ENCODE results near the gene KSR2. TPM values are rescaled to one million over a fixed set of nuclear protein-coding genes. Genes with fewer than 3 reads are reported as not detected.

The KSR2 gene
- total and polyA plus RNA-seq, 10 of the 15 experiments (the other 5 are each of a cell fraction or from before 2014, with no cell fraction given), result under 0.01 to 1.5 (median 0.01) TPM; not detected in 3

DNA sequence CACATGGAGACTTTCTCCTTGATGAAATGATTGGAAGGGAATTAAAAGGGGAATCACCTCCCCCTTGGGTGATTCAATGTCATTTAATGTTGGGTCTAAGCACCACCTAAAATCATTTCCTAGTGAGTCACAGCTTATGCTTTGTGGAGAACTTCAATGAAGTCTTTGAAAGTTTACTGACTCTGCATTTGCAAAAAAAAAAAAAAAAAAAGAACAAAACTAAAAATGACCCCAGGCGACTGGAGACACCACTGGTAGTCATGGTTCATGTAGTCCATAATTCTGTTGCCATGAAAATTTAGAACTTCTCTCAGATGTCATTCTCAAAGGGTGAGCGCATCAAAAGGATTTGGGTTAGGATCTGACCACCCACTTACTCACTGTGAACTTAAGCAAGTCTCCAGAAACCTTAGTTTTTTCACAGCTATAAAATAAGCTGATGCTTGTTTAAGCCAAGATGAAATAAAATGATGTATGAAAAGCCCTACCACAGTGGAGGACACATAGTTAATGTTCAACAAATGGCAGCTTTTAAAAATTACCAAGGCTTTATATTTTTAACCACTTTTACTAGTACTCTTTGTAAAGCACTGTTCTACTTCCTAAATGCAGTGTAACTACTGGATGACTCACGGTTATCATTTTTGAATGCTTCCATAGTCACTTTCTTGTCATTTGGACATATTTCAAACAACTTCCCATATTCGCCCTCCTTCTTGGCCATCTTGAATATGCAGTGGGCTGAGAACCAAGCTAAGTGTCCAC lies 18.1 kb upstream of the KSR2 start (continued):
- TF ChIP-seq, protein P1, sequence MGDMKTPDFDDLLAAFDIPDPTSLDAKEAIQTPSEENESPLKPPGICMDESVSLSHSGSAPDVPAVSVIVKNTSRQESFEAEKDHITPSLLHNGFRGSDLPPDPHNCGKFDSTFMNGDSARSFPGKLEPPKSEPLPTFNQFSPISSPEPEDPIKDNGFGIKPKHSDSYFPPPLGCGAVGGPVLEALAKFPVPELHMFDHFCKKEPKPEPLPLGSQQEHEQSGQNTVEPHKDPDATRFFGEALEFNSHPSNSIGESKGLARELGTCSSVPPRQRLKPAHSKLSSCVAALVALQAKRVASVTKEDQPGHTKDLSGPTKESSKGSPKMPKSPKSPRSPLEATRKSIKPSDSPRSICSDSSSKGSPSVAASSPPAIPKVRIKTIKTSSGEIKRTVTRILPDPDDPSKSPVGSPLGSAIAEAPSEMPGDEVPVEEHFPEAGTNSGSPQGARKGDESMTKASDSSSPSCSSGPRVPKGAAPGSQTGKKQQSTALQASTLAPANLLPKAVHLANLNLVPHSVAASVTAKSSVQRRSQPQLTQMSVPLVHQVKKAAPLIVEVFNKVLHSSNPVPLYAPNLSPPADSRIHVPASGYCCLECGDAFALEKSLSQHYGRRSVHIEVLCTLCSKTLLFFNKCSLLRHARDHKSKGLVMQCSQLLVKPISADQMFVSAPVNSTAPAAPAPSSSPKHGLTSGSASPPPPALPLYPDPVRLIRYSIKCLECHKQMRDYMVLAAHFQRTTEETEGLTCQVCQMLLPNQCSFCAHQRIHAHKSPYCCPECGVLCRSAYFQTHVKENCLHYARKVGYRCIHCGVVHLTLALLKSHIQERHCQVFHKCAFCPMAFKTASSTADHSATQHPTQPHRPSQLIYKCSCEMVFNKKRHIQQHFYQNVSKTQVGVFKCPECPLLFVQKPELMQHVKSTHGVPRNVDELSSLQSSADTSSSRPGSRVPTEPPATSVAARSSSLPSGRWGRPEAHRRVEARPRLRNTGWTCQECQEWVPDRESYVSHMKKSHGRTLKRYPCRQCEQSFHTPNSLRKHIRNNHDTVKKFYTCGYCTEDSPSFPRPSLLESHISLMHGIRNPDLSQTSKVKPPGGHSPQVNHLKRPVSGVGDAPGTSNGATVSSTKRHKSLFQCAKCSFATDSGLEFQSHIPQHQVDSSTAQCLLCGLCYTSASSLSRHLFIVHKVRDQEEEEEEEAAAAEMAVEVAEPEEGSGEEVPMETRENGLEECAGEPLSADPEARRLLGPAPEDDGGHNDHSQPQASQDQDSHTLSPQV (IDR thresholded peaks at IDR 0.05), result no peak

DNA sequence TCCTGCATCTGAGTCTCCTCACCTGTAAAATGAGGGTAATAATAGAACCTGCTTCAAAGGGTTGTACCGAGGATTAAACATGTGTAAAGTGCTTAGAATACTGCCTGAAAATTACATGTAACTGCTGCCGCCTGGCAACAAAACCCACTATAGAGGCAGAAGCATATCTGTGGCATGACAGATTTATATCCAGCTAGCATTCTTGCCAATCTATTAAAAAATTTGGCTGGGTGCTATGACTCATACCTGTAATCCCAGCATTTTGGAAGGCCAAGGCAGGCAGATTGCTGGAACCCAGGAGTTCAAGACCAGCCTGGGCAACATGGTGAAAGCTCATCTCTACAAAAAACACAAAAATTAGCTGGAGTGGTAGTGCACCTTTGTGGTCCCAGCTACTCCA lies 16.4 kb upstream of the KSR2 start:
- H2AFZ ChIP-seq (ENCODE audit: control insufficient read depth, low read depth, low read length), result no peak overlapping the region

More for the DNA sequence above, 16.4 kb upstream of the KSR2 start:
- ATAC-seq (no peak), DNase-seq (ENCODE audit: low read depth, low spot score) (no peak), FAIRE-seq (no peak)
- WGBS (ENCODE audit: insufficient coverage, insufficient replicate concordance, low lambda C conversion rate, missing lambda C conversion rate), result 72% methylated on average over 2 of the region's 2 CpGs
- ChIA-PET CTCF (interaction anchor here (0.7 kb wide), 1 partner anchor 88 kb away, joined by 3 read pairs; no protein-coding TSS in a partner anchor), POLR2A (no interaction called here), RAD21 (ENCODE audit: unreplicated experiment) (no interaction called here), SMC1A (ENCODE audit: uncharacterized antibody, unreplicated experiment) (interaction anchor here (0.9 to 1.2 kb wide), 2 partner anchors 14 to 20 kb away, joined by 3 to 4 read pairs; no protein-coding TSS in a partner anchor)
- Histone ChIP-seq H3K36me3 (ENCODE audit: control insufficient read depth in 2 of 2, insufficient read depth in 2 of 2, low read length in 1 of 2) (no peaks in the 10 kb centered on the region), H3K9me3 (replicated peaks; ENCODE audit: control insufficient read depth, insufficient read depth, low read length) (no peaks in the 10 kb centered on the region; the same call in 2 of the 3 replicates), H4K20me1 (ENCODE audit: control insufficient read depth, insufficient read depth) (no peaks in the 10 kb centered on the region), H3K79me2 (ENCODE audit: control insufficient read depth, insufficient read depth, low read length) (no peaks in the 10 kb centered on the region), H3K4me1 (ENCODE audit: control insufficient read depth, insufficient read depth, low read length) (no peaks in the 10 kb centered on the region), H3K27ac (ENCODE audit: control insufficient read depth, insufficient read depth) (no peak overlapping the region), H3K4me3 (no peak overlapping the region), H3K27me3 (replicated peaks in 1 of 2; ENCODE audit: control insufficient read depth in 2 of 2, insufficient read depth in 2 of 2, low read length in 1 of 2) (no peaks in the 10 kb centered on the region; a peak in 1 of 4 replicates), H3K9ac (ENCODE audit: control insufficient read depth, insufficient read depth, low read length) (no peak overlapping the region), H3K4me2 (ENCODE audit: control insufficient read depth, insufficient read depth) (no peak overlapping the region)
- no TSS peak for BruUV-seq (replicated peaks)
- intact Hi-C loops (cut with micrococcal nuclease; ENCODE audit: unreplicated experiment) (no loop called here), in situ Hi-C loops (cut with MboI) (no loop called here)
- TF ChIP-seq SKIL (IDR thresholded peaks at IDR 0.05; ENCODE audit: low read depth, poor library complexity, severe bottlenecking) (no peak), CHD4 (IDR thresholded peaks at IDR 0.05) (no peak), SUZ12 (IDR thresholded peaks at IDR 0.05; ENCODE audit: unreplicated experiment) (no peak), FOXK2 (IDR thresholded peaks at IDR 0.05) (no peak), BCLAF1 (IDR thresholded peaks at IDR 0.05) (no peak)

Measured in GM12878 (cell line).